CD14-positive monocyte (primary cell): Measurements from ENCODE around the gene LMBRD1. TPM values are rescaled to one million over a fixed set of nuclear protein-coding genes. Genes with fewer than 3 reads are reported as not detected.

Experiments used
- DNase-seq, 3 donors: peaks; one replicate each; pipeline ENCODE4 v3.0.0-alpha.2; 2011 to 2022
- H2AFZ ChIP-seq: 2 replicates; pipeline ENCODE4 v1.6.0; 2012; ENCODE audit warnings: mild to moderate bottlenecking, low read depth, low read length, inconsistent platforms; ENCODE audit not compliant: insufficient read depth, poor library complexity, severe bottlenecking
- H3K27ac ChIP-seq, 2 donors: 1 replicate in 1 of 2; 2 replicates in 1 of 2; pipeline ENCODE4 v1.5.1; 2012 to 2013; ENCODE audit warnings: low read length in 2 of 2, control low read depth in 1 of 2, inconsistent platforms in 1 of 2, low read depth in 1 of 2, mild to moderate bottlenecking in 1 of 2
- H3K27me3 ChIP-seq, 2 donors: one replicate each; pipeline versions ENCODE4 v1.6.0 to v1.6.1; 2011 to 2013; ENCODE audit warnings: low read length in 2 of 2; ENCODE audit not compliant: control insufficient read depth in 2 of 2, insufficient read depth in 2 of 2
- H3K36me3 ChIP-seq, 2 donors: replicated peaks in 1 of 2; 1 replicate in 1 of 2; 2 replicates in 1 of 2; pipeline versions ENCODE4 v1.5.1 to v1.6.1; 2012 to 2013; ENCODE audit warnings: low read length in 2 of 2, control low read depth in 1 of 2, inconsistent platforms in 1 of 2, mild to moderate bottlenecking in 1 of 2; ENCODE audit not compliant: insufficient read depth in 2 of 2, control insufficient read depth in 1 of 2
- H3K4me1 ChIP-seq, 2 donors: 1 replicate in 1 of 2; 2 replicates in 1 of 2; pipeline versions ENCODE4 v1.5.1 to v1.6.1; 2012 to 2013; ENCODE audit warnings: low read length in 2 of 2, control low read depth in 1 of 2, inconsistent platforms in 1 of 2, mild to moderate bottlenecking in 1 of 2, moderate library complexity in 1 of 2; ENCODE audit not compliant: insufficient read depth in 2 of 2, control insufficient read depth in 1 of 2
- H3K4me2 ChIP-seq: replicated peaks from 2 replicates; pipeline ENCODE3; 2012; ENCODE audit warnings: low read length, moderate library complexity, mild to moderate bottlenecking; ENCODE audit not compliant: poor library complexity, severe bottlenecking; ENCODE audit errors: extremely low read depth
- H3K4me3 ChIP-seq, 3 experiments: fragments of 200-600 bp in 1 of 3; sonication (generic) in 1 of 3; replicated peaks in 1 of 3; 1 replicate in 2 of 3; 2 replicates in 1 of 3; pipeline ENCODE4 v1.5.1; 2011 to 2013; ENCODE audit warnings: low read length in 3 of 3, mild to moderate bottlenecking in 3 of 3, control low read depth in 2 of 3, low read depth in 2 of 3, inconsistent platforms in 1 of 3, moderate library complexity in 1 of 3
- H3K79me2 ChIP-seq: 2 replicates; pipeline ENCODE4 v1.6.0; 2012; ENCODE audit warnings: mild to moderate bottlenecking, control low read depth, inconsistent platforms, low read length, moderate library complexity; ENCODE audit not compliant: insufficient read depth
- H3K9ac ChIP-seq: 2 replicates; pipeline ENCODE4 v1.6.0; 2017; ENCODE audit warnings: low read length, mild to moderate bottlenecking; ENCODE audit not compliant: insufficient read depth, poor library complexity, severe bottlenecking
- H3K9me3 ChIP-seq, 2 donors: replicated peaks in 1 of 2; 1 replicate in 1 of 2; 2 replicates in 1 of 2; pipeline versions ENCODE4 v1.5.1 to v1.6.1; 2012 to 2013; ENCODE audit warnings: low read length in 2 of 2, control low read depth in 1 of 2; ENCODE audit not compliant: control insufficient read depth in 1 of 2, insufficient read depth in 1 of 2
- H4K20me1 ChIP-seq: 2 replicates; pipeline ENCODE4 v1.6.0; 2012; ENCODE audit warnings: mild to moderate bottlenecking, low read length, control low read depth, moderate library complexity; ENCODE audit not compliant: insufficient read depth
- H3K27ac Mint-ChIP-seq, 7 donors: one replicate each; pipeline ENCODE4 v1.8.0; 2020; ENCODE audit warnings: mild to moderate bottlenecking in 7 of 7, mixed read lengths in 7 of 7, moderate library complexity in 6 of 7, inconsistent platforms in 2 of 7
- H3K27me3 Mint-ChIP-seq, 3 donors: one replicate each; pipeline ENCODE4 v1.8.0; 2021 to 2022; ENCODE audit warnings: low read depth in 3 of 3, mild to moderate bottlenecking in 3 of 3, mixed read lengths in 3 of 3, moderate library complexity in 3 of 3, inconsistent platforms in 1 of 3
- H3K36me3 Mint-ChIP-seq, 2 donors: one replicate each; pipeline ENCODE4 v1.8.0; 2020; ENCODE audit warnings: mixed read lengths in 2 of 2, inconsistent platforms in 1 of 2, mild to moderate bottlenecking in 1 of 2
- H3K4me1 Mint-ChIP-seq: one replicate; pipeline ENCODE4 v1.8.0; 2020; ENCODE audit warnings: mild to moderate bottlenecking, mixed read lengths
- H3K4me3 Mint-ChIP-seq, 2 donors: one replicate each; pipeline ENCODE4 v1.8.0; 2020; ENCODE audit warnings: mild to moderate bottlenecking in 2 of 2, mixed read lengths in 2 of 2, moderate library complexity in 1 of 2
- H3K9me3 Mint-ChIP-seq, 7 donors: one replicate each; pipeline ENCODE4 v1.8.0; 2020 to 2022; ENCODE audit warnings: mixed read lengths in 7 of 7, mild to moderate bottlenecking in 6 of 7, moderate library complexity in 6 of 7, inconsistent platforms in 2 of 7
- CTCF ChIP-seq: fragments of 200-600 bp; IDR thresholded peaks from one replicate; pipeline ENCODE4 v1.8.0; 2022; ENCODE audit warnings: antibody characterized with exemption, mild to moderate bottlenecking
- WGBS: methylation state at CpG from one replicate; pipeline ENCODE4 v1.1.5; 2013; ENCODE audit warnings: missing lambda C conversion rate; ENCODE audit not compliant: insufficient coverage; 5-methylcytosine and 5-hydroxymethylcytosine counted together
- intact Hi-C, 2 donors: fragments of 100-400 bp; cut with micrococcal nuclease; formaldehyde crosslinking; loops; one replicate each; pipeline versions ENCODE4 v1.15.0 to v1.15.1; 2023
- polyA plus RNA-seq, 3 donors: library from polyadenylated mRNA; depleted of rRNA in 1 of 3; unstranded in 2 of 3; stranded (reverse) in 1 of 3; fragments of 300-500 nt in 2 of 3; fragments of >200 nt in 1 of 3; fragmentation: Illumina TruSeq in 2 of 3; gene quantifications; 1 replicate in 2 of 3; 2 replicates in 1 of 3; pipeline ENCODE4 v1.2.3, GENCODE V29; 2012 to 2021

Gene LMBRD1
- polyA plus RNA-seq, 3 donors: 24.7 to 71.6 (median 64.2) TPM

GRCh38 chr6:69665437-69665836 lies 131.4 kb downstream of the LMBRD1 start:
- peaks cover 0 to 3% (median 0%) of the 10 kb centered on the region in 7 donors for H3K9me3 Mint-ChIP-seq
- WGBS: no CpG with 5 or more reads among the region's 3 CpGs
- no peaks in the 10 kb centered on the region for H3K27me3 Mint-ChIP-seq

GRCh38 chr6:69664551-69664950 lies 132.3 kb downstream of the LMBRD1 start:
- no peaks in the 10 kb centered on the region for H3K36me3 Mint-ChIP-seq
- no peak overlapping the region for H3K4me3 Mint-ChIP-seq
- no peak overlapping the region for H3K9ac ChIP-seq
- WGBS: no CpG with 5 or more reads among the region's 1 CpG
- no peak overlapping the region for H3K27ac ChIP-seq
- no peaks in the 10 kb centered on the region for H3K4me1 Mint-ChIP-seq
- no peaks in the 10 kb centered on the region for H3K36me3 ChIP-seq
- DNase-seq: no peak
- H3K27me3 ChIP-seq: no peaks in the 10 kb centered on the region
- H3K9me3 Mint-ChIP-seq: peaks cover 0 to 6% (median 2%) of the 10 kb centered on the region in 7 donors
- no peak overlapping the region for H3K4me2 ChIP-seq
- H3K79me2 ChIP-seq: no peaks in the 10 kb centered on the region
- no peaks in the 10 kb centered on the region for H3K4me1 ChIP-seq
- H3K27ac Mint-ChIP-seq: no peak overlapping the region
- TF ChIP-seq CTCF: no peak
- H3K9me3 ChIP-seq: peaks cover 0 to 5% of the 10 kb centered on the region in 2 donors
- H3K4me3 ChIP-seq: no peak overlapping the region
- H2AFZ ChIP-seq: no peak overlapping the region
- intact Hi-C loops: no loop called here
- peaks cover 0 to 4% (median 0%) of the 10 kb centered on the region in 3 donors for H3K27me3 Mint-ChIP-seq
- H4K20me1 ChIP-seq: no peaks in the 10 kb centered on the region

More at GRCh38 chr6:69665437-69665836, 131.4 kb downstream of the LMBRD1 start:
- no peak for DNase-seq
- peaks cover 5% of the 10 kb centered on the region in 2 donors for H3K36me3 Mint-ChIP-seq
- no peak overlapping the region for H3K4me3 ChIP-seq
- no peak overlapping the region for H2AFZ ChIP-seq
- peaks cover 0 to 6% of the 10 kb centered on the region in 2 donors for H3K36me3 ChIP-seq
- no peaks in the 10 kb centered on the region for H3K4me1 ChIP-seq
- intact Hi-C loops: no loop called here
- H3K9me3 ChIP-seq: no peaks in the 10 kb centered on the region
- no peaks in the 10 kb centered on the region for H3K79me2 ChIP-seq
- H3K27me3 ChIP-seq: no peaks in the 10 kb centered on the region
- H3K27ac ChIP-seq: no peak overlapping the region
- no peak overlapping the region for H3K4me3 Mint-ChIP-seq
- no peak overlapping the region for H3K4me2 ChIP-seq
- H3K9ac ChIP-seq: no peak overlapping the region
- TF ChIP-seq CTCF: no peak
- H3K4me1 Mint-ChIP-seq: no peaks in the 10 kb centered on the region
- H4K20me1 ChIP-seq: no peaks in the 10 kb centered on the region
- H3K27ac Mint-ChIP-seq: no peak overlapping the region
